SU-DHL-6 (cell line): ENCODE data around the gene SUN3.
A peak's percentile ranks its signal among the peaks of the same experiment; 100 is the strongest.

Experiments used
- H2AFZ ChIP-seq: fragments of 200-600 bp; sonication (generic); 2 replicates; pipeline ENCODE4 v1.6.1; 2014; ENCODE audit warnings: low read depth, mild to moderate bottlenecking, moderate library complexity, mixed read lengths, antibody characterized with exemption, low read length; ENCODE audit not compliant: severe bottlenecking
- H3F3A ChIP-seq: fragments of 200-600 bp; shearing (Covaris generic); 2 replicates; pipeline ENCODE4 v1.6.0; 2016; ENCODE audit warnings: antibody characterized with exemption, mild to moderate bottlenecking; ENCODE audit not compliant: insufficient read depth
- H3K27ac ChIP-seq: fragments of 200-600 bp; sonication (generic); 2 replicates; pipeline ENCODE4 v1.5.1; 2016; ENCODE audit warnings: low read depth, mild to moderate bottlenecking, low read length, moderate library complexity, mixed read lengths
- H3K27me3 ChIP-seq: fragments of 200-600 bp; sonication (generic), shearing (Covaris generic); 2 replicates; pipeline ENCODE4 v1.6.0; 2014; ENCODE audit warnings: mild to moderate bottlenecking, low read length
- H3K36me3 ChIP-seq: fragments of 200-600 bp; sonication (generic); 2 replicates; pipeline ENCODE4 v1.6.1; 2014; ENCODE audit warnings: mild to moderate bottlenecking, low read length, mixed read lengths
- H3K4me2 ChIP-seq: fragments of 300-600, 200-600 bp; shearing (Covaris generic), sonication (generic); 2 replicates; pipeline ENCODE4 v1.6.0; 2014; ENCODE audit warnings: low read length, low read depth, mild to moderate bottlenecking; ENCODE audit not compliant: poor library complexity, severe bottlenecking
- H3K4me3 ChIP-seq: fragments of 200-600 bp; sonication (generic); 2 replicates; pipeline ENCODE4 v1.5.1; 2014; ENCODE audit warnings: antibody characterized with exemption, low read length, mild to moderate bottlenecking, mixed read lengths; ENCODE audit not compliant: insufficient read depth, poor library complexity, severe bottlenecking
- H3K79me2 ChIP-seq: fragments of 200-600 bp; sonication (generic); 2 replicates; pipeline ENCODE4 v1.6.1; 2014; ENCODE audit warnings: mild to moderate bottlenecking, low read length, moderate library complexity; ENCODE audit not compliant: insufficient read depth
- H3K9ac ChIP-seq: fragments of 200-600 bp; sonication (generic); 2 replicates; pipeline ENCODE4 v1.7.0; 2014; ENCODE audit warnings: mild to moderate bottlenecking, low read length
- H3K9me2 ChIP-seq: fragments of 200-600 bp; sonication (generic); replicated peaks from 2 replicates; pipeline ENCODE4 v1.6.1; 2014; ENCODE audit warnings: low read length; ENCODE audit not compliant: insufficient read depth
- H3K9me3 ChIP-seq: fragments of 200-600 bp; sonication (generic); 2 replicates; pipeline ENCODE4 v1.6.1; 2014; ENCODE audit warnings: low read length, mixed read lengths; ENCODE audit not compliant: insufficient read depth
- H4K20me1 ChIP-seq: fragments of 200-600 bp; sonication (generic); 2 replicates; pipeline ENCODE4 v1.6.1; 2014; ENCODE audit warnings: low read depth, mild to moderate bottlenecking, antibody characterized with exemption, low read length, moderate library complexity, mixed read lengths
- EZH2phosphoT487 ChIP-seq: fragments of 200-600 bp; sonication (generic), shearing (Covaris generic); conservative IDR thresholded peaks from 2 replicates; pipeline ENCODE4 v1.6.1; 2018; ENCODE audit warnings: mild to moderate bottlenecking, antibody characterized with exemption, low read length, moderate library complexity, mixed read lengths
- TF ChIP-seq, protein P1 (sequence below): fragments of 200-600 bp; sonication (generic); IDR thresholded peaks from one replicate; pipeline ENCODE4 v1.5.1; 2017; ENCODE audit warnings: antibody characterized with exemption, mild to moderate bottlenecking, low read length, moderate library complexity; ENCODE audit not compliant: insufficient read depth, poor library complexity, severe bottlenecking

Gene SUN3

DNA sequence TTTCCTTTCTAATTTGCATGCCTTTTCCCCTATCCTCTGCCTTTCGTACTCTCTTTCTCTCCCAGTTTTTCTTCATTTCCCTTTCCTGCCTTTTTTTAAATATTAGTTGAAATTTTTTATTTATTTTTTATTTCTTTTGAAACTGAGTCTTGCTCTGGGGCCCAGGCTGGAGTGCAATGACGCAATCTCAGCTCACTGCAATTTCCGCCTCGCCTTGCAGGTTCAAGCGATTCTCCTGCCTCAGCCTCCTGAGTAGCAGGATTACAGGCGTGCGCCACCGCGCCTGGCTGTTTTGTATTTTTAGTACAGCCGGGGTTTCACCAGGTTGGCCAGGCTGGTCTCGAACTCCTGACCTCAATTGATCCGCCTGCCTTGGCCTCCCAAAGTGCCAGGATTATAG lies 29.5 kb downstream of the SUN3 start:
- Histone ChIP-seq H3K27ac (no peak overlapping the region), H3K36me3 (no peaks in the 10 kb centered on the region), H3K9me2 (no peaks in the 10 kb centered on the region), H3K79me2 (no peaks in the 10 kb centered on the region), H3K4me3 (no peak overlapping the region), H3K9ac (no peak overlapping the region), H3K9me3 (no peaks in the 10 kb centered on the region), H2AFZ (no peak overlapping the region), H3F3A (no peaks in the 10 kb centered on the region), H4K20me1 (no peaks in the 10 kb centered on the region), H3K27me3 (no peaks in the 10 kb centered on the region), H3K4me2 (no peak overlapping the region)
- TF ChIP-seq EZH2phosphoT487 = no peak
- TF ChIP-seq, protein P1, sequence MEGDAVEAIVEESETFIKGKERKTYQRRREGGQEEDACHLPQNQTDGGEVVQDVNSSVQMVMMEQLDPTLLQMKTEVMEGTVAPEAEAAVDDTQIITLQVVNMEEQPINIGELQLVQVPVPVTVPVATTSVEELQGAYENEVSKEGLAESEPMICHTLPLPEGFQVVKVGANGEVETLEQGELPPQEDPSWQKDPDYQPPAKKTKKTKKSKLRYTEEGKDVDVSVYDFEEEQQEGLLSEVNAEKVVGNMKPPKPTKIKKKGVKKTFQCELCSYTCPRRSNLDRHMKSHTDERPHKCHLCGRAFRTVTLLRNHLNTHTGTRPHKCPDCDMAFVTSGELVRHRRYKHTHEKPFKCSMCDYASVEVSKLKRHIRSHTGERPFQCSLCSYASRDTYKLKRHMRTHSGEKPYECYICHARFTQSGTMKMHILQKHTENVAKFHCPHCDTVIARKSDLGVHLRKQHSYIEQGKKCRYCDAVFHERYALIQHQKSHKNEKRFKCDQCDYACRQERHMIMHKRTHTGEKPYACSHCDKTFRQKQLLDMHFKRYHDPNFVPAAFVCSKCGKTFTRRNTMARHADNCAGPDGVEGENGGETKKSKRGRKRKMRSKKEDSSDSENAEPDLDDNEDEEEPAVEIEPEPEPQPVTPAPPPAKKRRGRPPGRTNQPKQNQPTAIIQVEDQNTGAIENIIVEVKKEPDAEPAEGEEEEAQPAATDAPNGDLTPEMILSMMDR = no peak

DNA sequence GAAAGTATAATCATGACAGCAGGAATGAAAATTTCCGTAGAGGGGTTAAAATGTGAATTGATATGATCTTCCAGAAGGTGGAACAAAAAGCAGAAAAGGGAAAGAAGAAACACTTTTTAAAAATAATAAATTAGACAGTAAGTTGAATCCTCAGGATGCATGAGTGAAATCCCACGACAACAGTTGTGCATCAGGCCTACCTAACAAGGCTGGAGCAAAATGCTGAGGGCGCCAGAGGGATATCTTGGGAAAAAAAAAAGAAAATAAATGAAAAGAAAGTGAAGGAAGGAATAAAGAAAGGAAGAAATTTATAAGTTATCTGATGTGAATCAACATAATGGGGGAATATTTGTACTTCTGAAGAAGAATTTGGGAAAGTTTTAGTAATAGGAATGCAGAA lies 36.5 kb downstream of the SUN3 start:
- TF ChIP-seq, protein P1 = no peak
- TF ChIP-seq EZH2phosphoT487 = no peak
- Histone ChIP-seq H3K4me3 (peak overlapping the region; percentile 48), H3K4me2 (peak overlapping the region; percentile 63), H3K27ac (peak overlapping the region; percentile 46), H4K20me1 (no peaks in the 10 kb centered on the region), H3K36me3 (no peaks in the 10 kb centered on the region), H3F3A (no peaks in the 10 kb centered on the region), H3K27me3 (no peaks in the 10 kb centered on the region), H3K9me3 (no peaks in the 10 kb centered on the region), H3K9ac (peak overlapping the region; percentile 52), H3K9me2 (no peaks in the 10 kb centered on the region), H2AFZ (peak overlapping the region; percentile 93), H3K79me2 (no peaks in the 10 kb centered on the region)

DNA sequence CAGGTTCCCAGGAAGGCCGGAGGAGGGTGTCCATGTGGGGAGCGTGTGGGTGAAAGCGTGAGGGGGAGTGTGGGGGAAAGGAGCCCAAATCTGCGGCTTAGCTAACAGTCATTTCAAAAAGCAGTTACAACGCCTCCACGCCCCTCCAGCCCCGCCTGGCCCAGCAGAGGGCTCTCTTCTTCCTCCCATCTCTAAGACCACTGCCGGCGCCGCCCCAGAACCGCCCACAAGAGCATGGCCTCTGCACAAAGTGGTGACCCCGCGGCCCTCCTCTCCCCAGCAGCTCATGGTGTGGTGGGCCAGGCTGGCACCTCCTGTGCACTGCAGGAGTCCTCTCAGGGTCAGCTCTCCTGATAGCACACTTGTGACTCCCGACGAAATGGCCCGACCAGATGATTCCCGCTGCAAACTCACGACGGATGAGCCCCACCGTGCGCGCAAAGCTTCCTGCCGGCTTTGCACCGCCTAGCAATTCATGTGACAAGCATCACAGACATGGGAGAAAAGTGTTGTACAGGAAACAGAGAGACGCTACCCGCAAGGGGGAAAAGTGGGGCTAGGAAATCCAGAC lies 37.1 kb downstream of the SUN3 start:
- Histone ChIP-seq H3K9me2 (no peaks in the 10 kb centered on the region), H3K27ac (peak overlapping the region; percentile 46), H3F3A (no peaks in the 10 kb centered on the region), H3K9ac (peak overlapping the region; percentile 52), H3K9me3 (no peaks in the 10 kb centered on the region), H4K20me1 (no peaks in the 10 kb centered on the region), H2AFZ (peak overlapping the region; percentile 93), H3K79me2 (no peaks in the 10 kb centered on the region), H3K36me3 (no peaks in the 10 kb centered on the region), H3K4me2 (peak overlapping the region; percentile 63), H3K27me3 (no peaks in the 10 kb centered on the region), H3K4me3 (peak overlapping the region; percentile 48)
- TF ChIP-seq EZH2phosphoT487 = no peak
- TF ChIP-seq, protein P1 = peak; percentile 86
